ENCODE results near the gene SCGB1C1. TPM values are rescaled to one million over a fixed set of nuclear protein-coding genes. Genes with fewer than 3 reads are reported as not detected.

The SCGB1C1 gene
- total and polyA plus RNA-seq, 2 experiments from 2014 or later, result not detected

DNA sequence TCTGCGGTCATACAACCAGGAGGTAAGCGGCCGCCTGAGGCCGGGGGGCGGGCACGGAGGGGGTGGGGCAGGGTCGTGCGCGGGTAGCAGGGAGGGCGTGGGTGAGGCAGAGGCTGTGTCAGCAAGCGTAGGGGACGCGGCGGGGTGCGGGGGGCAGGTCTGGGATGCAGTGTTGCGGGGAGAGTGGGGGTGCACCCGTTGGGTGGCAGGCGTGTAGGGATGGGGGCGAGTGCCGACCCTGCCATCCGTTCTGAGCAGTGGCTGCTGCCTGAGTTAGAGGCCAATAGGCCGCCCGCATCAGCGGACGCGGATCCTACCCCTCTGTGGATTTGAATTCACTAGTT is 16.0 kb downstream of the SCGB1C1 start:
- peaks cover 27% of the 10 kb centered on the region for H3K79me2 ChIP-seq (replicated peaks; ENCODE audit: insufficient read depth)
- H3K4me1 Mint-ChIP-seq, result peaks cover 8% of the 10 kb centered on the region; the same call in 2 of the 3 replicates
- H3F3A ChIP-seq (replicated peaks; ENCODE audit: low read depth), result peaks cover 13% of the 10 kb centered on the region
- peaks cover 12% of the 10 kb centered on the region; the same call in 1 of the 2 replicates for H3K4me1 ChIP-seq (ENCODE audit: insufficient read depth)
- H3K36me3 ChIP-seq (ENCODE audit: insufficient read depth), result peaks cover 5% of the 10 kb centered on the region
- peaks cover 4% of the 10 kb centered on the region for H4K20me1 ChIP-seq (replicated peaks; ENCODE audit: insufficient read depth)
- H3K9me2 ChIP-seq (ENCODE audit: insufficient read depth), result no peaks in the 10 kb centered on the region
- no peaks in the 10 kb centered on the region for H3K27me3 ChIP-seq (ENCODE audit: insufficient read depth)
- H3K27ac ChIP-seq (ENCODE audit: low read depth), result no peak overlapping the region
- no peak overlapping the region for H2AFZ ChIP-seq
- no peak for DNase-seq (ENCODE audit: low spot score)
- H3K4me3 ChIP-seq, result peak overlapping the region; percentile 96
- ATAC-seq, result peak; percentile 2
- TF ChIP-seq JUNB (IDR thresholded peaks at IDR 0.05; ENCODE audit: unreplicated experiment), result no peak
- TF ChIP-seq ZNF114 (CRISPR knock-in tag; IDR thresholded peaks at IDR 0.05), result no peak
- peak overlapping the region; percentile 100 for H3K4me2 ChIP-seq
- peaks cover 58% of the 10 kb centered on the region for H3K36me3 Mint-ChIP-seq (ENCODE audit: low read depth)
- H3K4me3 Mint-ChIP-seq, result peak overlapping the region; percentile 99
- no peaks in the 10 kb centered on the region; the same call in 2 of the 3 replicates for H3K9me3 Mint-ChIP-seq
- H3K27me3 Mint-ChIP-seq (ENCODE audit: insufficient read depth, low read depth, poor library complexity), result peaks cover 15% of the 10 kb centered on the region
- no peak overlapping the region for H3K27ac Mint-ChIP-seq

- Histone ChIP-seq H2AFZ (no peak overlapping the region), H3F3A (replicated peaks; ENCODE audit: low read depth) (peaks cover 13% of the 10 kb centered on the region), H3K4me1 (ENCODE audit: insufficient read depth) (peaks cover 12% of the 10 kb centered on the region; the same call in 1 of the 2 replicates), H3K36me3 (ENCODE audit: insufficient read depth) (peaks cover 5% of the 10 kb centered on the region), H3K9me2 (ENCODE audit: insufficient read depth) (no peaks in the 10 kb centered on the region), H3K4me2 (peak overlapping the region; percentile 100), H4K20me1 (replicated peaks; ENCODE audit: insufficient read depth) (peaks cover 4% of the 10 kb centered on the region), H3K27ac (ENCODE audit: low read depth) (no peak overlapping the region), H3K27me3 (ENCODE audit: insufficient read depth) (no peaks in the 10 kb centered on the region), H3K79me2 (replicated peaks; ENCODE audit: insufficient read depth) (peaks cover 27% of the 10 kb centered on the region), H3K4me3 (peak overlapping the region; percentile 96)
- Mint-ChIP-seq H3K27me3 (ENCODE audit: insufficient read depth, low read depth, poor library complexity) (peaks cover 14% of the 10 kb centered on the region), H3K4me3 (peak overlapping the region; percentile 99), H3K27ac (no peak overlapping the region), H3K36me3 (ENCODE audit: low read depth) (peaks cover 57% of the 10 kb centered on the region), H3K4me1 (peaks cover 8% of the 10 kb centered on the region; the same call in 2 of the 3 replicates), H3K9me3 (no peaks in the 10 kb centered on the region; the same call in 2 of the 3 replicates)
- DNase-seq (ENCODE audit: low spot score) (no peak), ATAC-seq (no peak)
- no peak for TF ChIP-seq STAT1 (IDR thresholded peaks at IDR 0.05; ENCODE audit: unreplicated experiment)
These were observed 16.6 kb downstream of the SCGB1C1 start for GRCh38 chr11:209275-210121.

DNA sequence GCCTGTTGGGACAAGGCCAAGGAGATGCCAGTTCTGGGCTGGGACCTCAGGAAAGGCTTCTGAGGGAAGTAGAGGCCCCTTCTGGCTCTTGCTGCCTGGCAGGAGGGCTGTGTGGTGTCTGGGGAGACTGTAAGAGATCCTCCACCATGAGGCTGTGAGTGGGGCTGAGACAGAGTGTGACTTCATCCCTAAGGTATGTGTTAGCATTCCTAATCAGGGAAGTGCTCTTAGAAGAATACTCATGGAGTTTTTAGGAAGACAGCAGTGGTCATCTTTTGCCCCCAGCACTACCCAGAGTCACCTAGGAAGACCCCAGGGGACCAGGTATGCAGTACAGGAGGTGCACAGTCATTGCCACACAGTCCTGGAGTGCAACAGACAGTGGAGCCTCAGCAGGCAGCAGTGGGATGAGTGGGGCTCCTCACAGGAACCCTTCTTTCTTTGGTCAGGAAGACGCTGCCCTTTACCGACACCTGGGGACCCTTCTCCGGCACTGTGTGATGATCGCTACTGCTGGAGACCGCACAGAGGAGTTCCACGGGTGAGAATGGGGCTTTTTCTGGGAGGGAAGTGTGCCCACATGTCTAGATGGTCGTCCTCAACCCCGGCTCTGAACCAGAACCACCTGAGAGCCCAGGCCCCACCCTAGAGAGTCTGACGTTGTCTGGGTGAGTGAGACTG is 17.4 kb downstream of the SCGB1C1 start:
- peaks cover 8% of the 10 kb centered on the region for H3K36me3 ChIP-seq (ENCODE audit: insufficient read depth)
- ATAC-seq, result no peak

More for the DNA sequence above, 17.4 kb downstream of the SCGB1C1 start:
- no peak overlapping the region for H3K27ac ChIP-seq (ENCODE audit: low read depth)
- peaks cover 27% of the 10 kb centered on the region for H3K79me2 ChIP-seq (replicated peaks; ENCODE audit: insufficient read depth)
- Mint-ChIP-seq H3K9me3 (no peaks in the 10 kb centered on the region; the same call in 2 of the 3 replicates), H3K4me3 (peak overlapping the region; percentile 99), H3K36me3 (ENCODE audit: low read depth) (peaks cover 62% of the 10 kb centered on the region), H3K27ac (no peak overlapping the region), H3K27me3 (ENCODE audit: insufficient read depth, low read depth, poor library complexity) (peaks cover 14% of the 10 kb centered on the region), H3K4me1 (peaks cover 8% of the 10 kb centered on the region; the same call in 2 of the 3 replicates)
- H3K4me3 ChIP-seq, result no peak overlapping the region; the same call in 1 of the 2 replicates
- TF ChIP-seq NANOG (IDR thresholded peaks at IDR 0.05; ENCODE audit: borderline replicate concordance) (no peak), JUNB (IDR thresholded peaks at IDR 0.05; ENCODE audit: unreplicated experiment) (no peak), STAT1 (IDR thresholded peaks at IDR 0.05; ENCODE audit: unreplicated experiment) (no peak), EZH2phosphoT487 (IDR thresholded peaks at IDR 0.05; ENCODE audit: unreplicated experiment) (no peak), REST (IDR thresholded peaks at IDR 0.05; ENCODE audit: unreplicated experiment) (no peak), ZNF114 (CRISPR knock-in tag; IDR thresholded peaks at IDR 0.05) (no peak)
- H2AFZ ChIP-seq, result no peak overlapping the region
- peaks cover 12% of the 10 kb centered on the region; the same call in 1 of the 2 replicates for H3K4me1 ChIP-seq (ENCODE audit: insufficient read depth)
- no peak for DNase-seq (ENCODE audit: low spot score)
- H3K27me3 ChIP-seq (ENCODE audit: insufficient read depth), result no peaks in the 10 kb centered on the region
- H3F3A ChIP-seq (replicated peaks; ENCODE audit: low read depth), result peaks cover 13% of the 10 kb centered on the region
- no peak overlapping the region for H3K4me2 ChIP-seq
- no peaks in the 10 kb centered on the region for H3K9me2 ChIP-seq (ENCODE audit: insufficient read depth)
- peaks cover 4% of the 10 kb centered on the region for H4K20me1 ChIP-seq (replicated peaks; ENCODE audit: insufficient read depth)
